A673 (cell line): Measurements from ENCODE around the gene CNOT3. TPM values are rescaled to one million over a fixed set of nuclear protein-coding genes. Genes with fewer than 3 reads are reported as not detected.

Experiments
- BruUV-seq: library from RNA; stranded (reverse); fragments of 400-500 nt; replicated peaks from 2 replicates; lab custom pipeline; 2021; lab: Mats Ljungman, UMichigan
- CTCF ChIA-PET: fragments of 300-600 bp; sonication (Branson Sonifier 250); formaldehyde crosslinking; loops from one replicate; lab custom pipeline; 2022; ENCODE audit warnings: antibody characterized with exemption; lab: Charles Lee
- POLR2A ChIA-PET: fragments of 300-600 bp; sonication (Branson Sonifier 250); formaldehyde crosslinking; loops from one replicate; lab custom pipeline; 2022; ENCODE audit warnings: antibody characterized with exemption; ENCODE audit not compliant: low non-redundant PET; lab: Charles Lee
- DNase-seq: peaks from one replicate; pipeline ENCODE4 v3.0.0-alpha.2; 2015; ENCODE audit warnings: low spot score
- H3K27ac ChIP-seq: fragments of 200-600 bp; sonication (generic); 2 replicates; pipeline ENCODE4 v1.5.1; 2016; ENCODE audit warnings: mixed run types, low read depth, mild to moderate bottlenecking, mixed read lengths, antibody characterized with exemption, low read length; ENCODE audit not compliant: poor library complexity, severe bottlenecking
- H3K27me3 ChIP-seq: fragments of 200-600 bp; sonication (generic); replicated peaks from 2 replicates; pipeline ENCODE4 v1.6.1; 2017; ENCODE audit warnings: mixed run types, low read depth, mild to moderate bottlenecking, mixed read lengths, antibody characterized with exemption, low read length; ENCODE audit not compliant: insufficient read depth, poor library complexity
- H3K36me3 ChIP-seq: fragments of 200-600 bp; sonication (generic); 2 replicates; pipeline ENCODE4 v1.6.1; 2016; ENCODE audit warnings: mixed run types, mild to moderate bottlenecking, mixed read lengths, antibody characterized with exemption, low read length; ENCODE audit not compliant: insufficient read depth, poor library complexity, severe bottlenecking
- H3K4me1 ChIP-seq: fragments of 200-600 bp; sonication (generic); 2 replicates; pipeline ENCODE4 v1.6.1; 2017; ENCODE audit warnings: mixed run types, mild to moderate bottlenecking, mixed read lengths, antibody characterized with exemption, low read length; ENCODE audit not compliant: insufficient read depth, poor library complexity, severe bottlenecking
- H3K4me3 ChIP-seq: fragments of 200-600 bp; sonication (generic); 2 replicates; pipeline ENCODE4 v1.5.1; 2016; ENCODE audit warnings: low read depth, mixed run types, mild to moderate bottlenecking, mixed read lengths, low read length; ENCODE audit not compliant: poor library complexity, severe bottlenecking
- H3K9me3 ChIP-seq: fragments of 200-600 bp; sonication (generic); 2 replicates; pipeline ENCODE4 v1.6.1; 2016; ENCODE audit warnings: mixed run types, low read depth, mild to moderate bottlenecking, mixed read lengths, antibody characterized with exemption, low read length; ENCODE audit not compliant: poor library complexity, severe bottlenecking
- CTCF ChIP-seq: fragments of 300-800, 200-600 bp; sonication (generic); conservative IDR thresholded peaks from 2 replicates; pipeline ENCODE4 v1.5.1; 2017; ENCODE audit warnings: low read depth, mild to moderate bottlenecking, antibody characterized with exemption, low read length, moderate library complexity, mixed read lengths
- EZH2 ChIP-seq: fragments of 200-600 bp; sonication (generic); IDR thresholded peaks from 2 replicates; pipeline ENCODE4 v1.6.1; 2017; ENCODE audit warnings: borderline replicate concordance, low read depth, mild to moderate bottlenecking, mixed read lengths, antibody characterized with exemption, low read length; ENCODE audit not compliant: poor library complexity, severe bottlenecking
- intact Hi-C: fragments of 100-400 bp; cut with micrococcal nuclease; formaldehyde crosslinking; loops from one replicate; pipeline ENCODE4 v1.10.0; 2022; ENCODE audit not compliant: unreplicated experiment
- total RNA-seq: library from RNA; stranded (reverse); gene quantifications from 2 replicates; pipeline ENCODE4 v1.2.3, GENCODE V29; 2021

CNOT3 gene
- total RNA-seq, 1 experiment from 2014 or later, result 102 TPM

DNA sequence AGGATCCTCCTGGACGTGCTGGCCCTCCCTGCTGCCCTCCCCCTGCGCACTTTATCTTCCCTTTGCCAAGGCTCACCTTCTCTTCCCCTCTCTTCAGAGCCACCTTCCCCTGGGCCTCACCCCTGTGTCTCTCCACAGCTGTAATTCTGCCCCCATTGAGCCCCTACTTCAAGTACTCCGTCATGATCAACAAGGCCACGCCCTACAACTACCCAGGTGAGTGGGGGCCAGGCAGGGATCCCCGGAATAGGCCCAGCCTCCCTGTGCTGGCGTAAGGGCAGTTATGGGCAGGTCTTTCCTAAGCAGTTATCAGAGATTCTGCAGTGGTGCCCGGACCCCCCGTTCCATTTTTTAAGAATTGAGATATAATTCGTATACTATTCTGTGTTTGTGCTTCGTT lies 31.8 kb upstream of the CNOT3 start:
- CTCF ChIA-PET, result no interaction called here
- no peak overlapping the region for H3K4me3 ChIP-seq
- intact Hi-C loops, result no loop called here
- POLR2A ChIA-PET, result no interaction called here
- H3K27me3 ChIP-seq, result no peaks in the 10 kb centered on the region
- H3K4me1 ChIP-seq, result no peaks in the 10 kb centered on the region
- peaks cover 52% of the 10 kb centered on the region for H3K36me3 ChIP-seq
- TF ChIP-seq EZH2 (no peak), CTCF (no peak)
- no TSS peak for BruUV-seq
- H3K27ac ChIP-seq, result no peak overlapping the region
- no peak for DNase-seq
- H3K9me3 ChIP-seq, result no peaks in the 10 kb centered on the region

DNA sequence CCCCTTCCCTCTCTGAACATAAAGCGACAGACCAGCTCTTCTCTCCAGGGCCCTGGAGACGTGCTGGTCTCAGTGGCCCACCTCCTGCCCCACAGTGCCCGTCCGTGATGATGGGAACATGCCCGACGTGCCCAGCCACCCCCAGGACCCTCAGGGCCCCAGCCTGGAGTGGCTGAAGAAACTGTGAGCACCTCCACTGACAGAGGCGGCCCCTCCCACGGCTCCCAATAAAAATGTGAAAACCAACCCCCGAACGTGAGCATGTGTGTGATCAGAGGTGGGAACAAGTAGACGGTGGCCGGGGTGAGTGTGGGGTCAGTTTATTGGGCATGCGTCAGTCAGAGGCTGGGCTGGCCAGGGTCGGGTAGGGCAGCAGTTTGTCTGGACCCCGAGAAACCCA lies 30.8 kb upstream of the CNOT3 start:
- POLR2A ChIA-PET, result no interaction called here
- intact Hi-C loops, result no loop called here
- peaks cover 55% of the 10 kb centered on the region for H3K36me3 ChIP-seq

DNA sequence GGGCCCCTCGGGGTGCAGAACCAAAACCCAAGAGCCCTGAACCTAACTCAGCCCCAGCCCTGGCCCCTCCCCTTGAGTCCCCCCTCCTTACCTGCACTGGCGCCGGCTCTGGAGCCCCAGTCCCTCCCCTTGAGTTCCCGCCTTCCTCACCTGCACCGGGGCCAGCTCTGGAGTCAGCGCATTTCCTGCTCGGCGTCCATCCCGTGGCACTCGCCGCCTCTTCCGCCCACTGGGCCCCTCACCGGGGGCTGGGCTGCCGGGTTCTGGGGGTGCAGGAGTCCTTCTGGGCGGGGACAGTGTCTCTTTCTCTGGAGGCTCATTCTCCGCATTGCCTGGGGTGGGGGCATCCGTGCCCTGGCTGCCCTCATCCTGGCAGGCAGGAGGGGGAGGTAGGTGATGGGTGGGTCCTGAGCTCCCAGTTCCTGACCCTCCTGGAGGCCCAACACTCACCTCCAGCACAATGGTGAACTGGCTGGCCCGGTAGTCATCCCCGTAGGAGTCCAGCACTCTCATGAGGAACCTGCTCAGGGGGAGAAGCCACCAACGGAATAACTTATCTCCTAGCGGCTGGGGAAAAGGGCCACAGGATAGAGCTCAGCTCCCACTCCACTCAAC lies 29.6 kb upstream of the CNOT3 start:
- ChIA-PET CTCF (no interaction called here), POLR2A (no interaction called here)
- Histone ChIP-seq H3K9me3 (no peaks in the 10 kb centered on the region), H3K4me3 (no peak overlapping the region), H3K27me3 (no peaks in the 10 kb centered on the region), H3K4me1 (no peaks in the 10 kb centered on the region), H3K27ac (no peak overlapping the region), H3K36me3 (peaks cover 55% of the 10 kb centered on the region)
- intact Hi-C loops, result no loop called here
- no peak for DNase-seq
- no TSS peak for BruUV-seq
- TF ChIP-seq CTCF, result no peak
- no peak for TF ChIP-seq EZH2

More for the DNA sequence above, 30.8 kb upstream of the CNOT3 start:
- CTCF ChIA-PET, result no interaction called here
- Histone ChIP-seq H3K9me3 (no peaks in the 10 kb centered on the region), H3K27ac (no peak overlapping the region), H3K4me3 (no peak overlapping the region), H3K4me1 (no peaks in the 10 kb centered on the region), H3K27me3 (no peaks in the 10 kb centered on the region)
- no peak for TF ChIP-seq CTCF
- TF ChIP-seq EZH2, result no peak
- BruUV-seq, result no TSS peak
- no peak for DNase-seq
